ENCODE results near the gene SMIM38. TPM values are rescaled to one million over a fixed set of nuclear protein-coding genes. Genes with fewer than 3 reads are reported as not detected.

Gene SMIM38
- total RNA-seq, 1 experiment from 2014 or later = 0.54 TPM

- BruUV-seq (replicated peaks) = no TSS peak
- peaks cover 12 to 15% of the 10 kb centered on the region in 2 experiments for H3K4me1 ChIP-seq (ENCODE audit: control insufficient read depth in 1 of 2, insufficient read depth in 2 of 2, low read length in 2 of 2)
- no peaks in the 10 kb centered on the region for H3K79me2 ChIP-seq (ENCODE audit: insufficient read depth, low read length)
- ATAC-seq (no peak), DNase-seq (ENCODE audit: low read depth, low spot score) (no peak)
- H3K9ac ChIP-seq (ENCODE audit: low read length) = no peak overlapping the region
- no peaks in the 10 kb centered on the region for H3K36me3 ChIP-seq (ENCODE audit: control insufficient read depth in 1 of 2, insufficient read depth in 2 of 2, low read length in 2 of 2)
- H3K4me2 ChIP-seq (ENCODE audit: low read length) = no peak overlapping the region
- H3K4me3 ChIP-seq (replicated peaks in 1 of 2; ENCODE audit: low read depth in 1 of 2, low read length in 2 of 2) = no peak overlapping the region
- POLR2A ChIA-PET = no interaction called here
- H2AFZ ChIP-seq (ENCODE audit: low read depth, low read length, poor library complexity, severe bottlenecking) = no peak overlapping the region
- H3K9me3 ChIP-seq (ENCODE audit: control insufficient read depth in 1 of 2, insufficient read depth in 1 of 2, low read depth in 1 of 2, low read length in 2 of 2) = peaks cover 6 to 12% of the 10 kb centered on the region in 2 experiments; a peak in 3 of 4 replicates
- H3K27me3 ChIP-seq (ENCODE audit: insufficient read depth, low read length) = no peaks in the 10 kb centered on the region
- no peaks in the 10 kb centered on the region for H3K9me2 ChIP-seq (ENCODE audit: insufficient read depth)
- CTCF ChIA-PET = interaction anchor here (1.7 kb wide), 1 partner anchor 11 kb away, joined by 5 read pairs; no protein-coding TSS in a partner anchor
- intact Hi-C loops (cut with micrococcal nuclease) = no loop called here
- H4K20me1 ChIP-seq (ENCODE audit: insufficient read depth) = no peaks in the 10 kb centered on the region
- no peak for TF ChIP-seq ZNF274 (IDR thresholded peaks at IDR 0.05; ENCODE audit: low read depth, low read length)
- no peak for TF ChIP-seq FOSL1 (IDR thresholded peaks at IDR 0.05; ENCODE audit: low read depth)
- TF ChIP-seq MAX (IDR thresholded peaks at IDR 0.05) = no peak
- TF ChIP-seq SIN3A (IDR thresholded peaks at IDR 0.05; ENCODE audit: low read depth) = no peak
- no peak for TF ChIP-seq JUND (IDR thresholded peaks at IDR 0.05)
- no peak for TF ChIP-seq ZBTB33 (IDR thresholded peaks at IDR 0.05; ENCODE audit: extremely low read depth, insufficient replicate concordance, low read length)
- no peak for TF ChIP-seq ZFX (IDR thresholded peaks at IDR 0.05)
- TF ChIP-seq SP1 (IDR thresholded peaks at IDR 0.05; ENCODE audit: low read depth) = no peak
- TF ChIP-seq POLR2A (IDR thresholded peaks at IDR 0.05; ENCODE audit: borderline replicate concordance, extremely low read depth, insufficient read depth, insufficient read length) = no peak
- RAD21 ChIA-PET (ENCODE audit: low non-redundant PET in 1 of 2, low total read pairs in 2 of 2, uncharacterized antibody in 2 of 2, unreplicated experiment in 2 of 2) = no interaction called here
- no peak overlapping the region for H3K27ac ChIP-seq (ENCODE audit: low read depth, low read length)
Observed at GRCh38 chr11:69142895-69143294, 12.8 kb upstream of the SMIM38 start.
